NCI-H345 treated with DMSO at 0.1 percent for 48 hours (cell line): ENCODE measurements around the gene PRAMEF13.
"Not testable (repeated sequence)": the region's sequence is repeated elsewhere in the genome, so short reads cannot be mapped to it uniquely, and the experiment has no call there.

Experiments
- DNase-seq: peaks from one replicate; lab custom pipeline; 2025; ENCODE audit not compliant: unreplicated experiment; lab: John Stamatoyannopoulos, UW

The PRAMEF13 gene, protein sequence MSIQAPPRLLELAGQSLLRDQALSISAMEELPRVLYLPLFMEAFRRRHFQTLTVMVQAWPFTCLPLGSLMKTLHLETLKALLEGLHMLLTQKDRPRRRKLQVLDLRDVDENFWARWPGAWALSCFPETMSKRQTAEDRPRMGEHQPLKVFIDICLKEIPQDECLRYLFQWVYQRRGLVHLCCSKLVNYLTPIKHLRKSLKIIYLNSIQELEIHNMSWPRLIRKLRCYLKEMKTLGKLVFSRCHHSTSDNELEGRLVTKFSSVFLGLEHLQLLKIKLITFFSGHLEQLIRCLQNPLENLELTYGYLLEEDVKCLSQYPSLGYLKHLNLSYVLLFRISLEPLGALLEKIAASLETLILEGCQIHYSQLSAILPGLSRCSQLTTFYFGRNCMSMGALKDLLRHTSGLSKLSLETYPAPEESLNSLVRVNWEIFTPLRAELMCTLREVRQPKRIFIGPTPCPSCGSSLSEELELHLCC

DNA sequence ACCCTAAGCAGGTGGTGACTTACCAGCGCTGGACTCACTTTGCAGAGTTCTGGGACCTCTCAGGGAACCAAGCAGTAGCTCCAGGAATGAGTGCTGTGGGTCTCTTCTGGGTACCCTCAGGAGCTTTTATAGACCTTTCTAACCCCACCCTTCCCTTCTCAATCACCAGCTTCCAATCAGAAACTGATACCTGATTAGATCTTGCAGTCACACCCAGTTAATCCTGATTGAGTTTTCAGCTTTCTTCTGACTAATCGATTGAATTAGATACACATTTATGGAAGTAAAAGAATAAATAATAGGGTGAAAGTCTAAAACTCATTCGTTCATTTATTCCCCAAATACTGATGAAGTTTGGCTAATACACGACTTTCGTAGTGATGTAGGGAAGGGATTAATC, at the start of gene PRAMEF13:
Gene PRAMEF13, minus strand, starts transcription at position 101 of the 400 bp plus-strand sequence. CDS start 1,820 bp downstream, outside the sequence.
- DNase-seq, result not testable (repeated sequence)

DNA sequence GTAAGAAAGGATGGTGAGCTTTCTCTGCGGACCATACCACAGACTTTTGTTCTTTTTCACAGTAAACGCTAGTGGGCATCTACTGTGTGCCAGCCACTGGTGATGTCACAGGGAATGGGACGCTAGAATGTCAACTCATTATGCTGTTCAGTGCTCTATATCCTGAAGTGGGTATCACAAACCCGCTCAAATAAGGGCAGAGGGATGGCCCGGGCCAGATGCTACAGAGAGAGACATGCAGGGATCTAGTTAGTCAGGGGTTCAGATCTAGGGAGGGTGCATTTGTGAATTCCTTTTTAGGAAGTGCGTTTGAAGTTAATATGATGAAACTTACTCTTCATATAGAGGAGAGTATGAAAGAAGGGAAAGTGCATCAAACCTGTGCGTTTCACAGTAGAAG, 45.9 kb upstream of the PRAMEF13 start:
- DNase-seq, result not testable (repeated sequence)

DNA sequence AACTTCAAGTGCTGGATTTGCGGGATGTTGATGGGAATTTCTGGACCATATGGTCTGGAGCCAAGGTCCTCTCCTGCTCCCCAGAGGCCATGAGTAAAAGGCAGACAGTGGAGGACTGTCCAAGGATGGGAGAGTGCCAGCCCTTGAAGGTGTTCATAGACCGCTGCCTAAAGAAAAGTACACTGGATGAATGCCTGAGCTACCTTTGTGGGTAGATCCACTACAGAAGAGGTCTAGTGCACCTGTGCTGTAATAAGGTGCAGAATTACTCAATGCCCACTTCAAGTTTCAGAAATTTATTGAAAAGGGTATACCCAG, 45.3 kb upstream of the PRAMEF13 start:
- not testable (repeated sequence) for DNase-seq

DNA sequence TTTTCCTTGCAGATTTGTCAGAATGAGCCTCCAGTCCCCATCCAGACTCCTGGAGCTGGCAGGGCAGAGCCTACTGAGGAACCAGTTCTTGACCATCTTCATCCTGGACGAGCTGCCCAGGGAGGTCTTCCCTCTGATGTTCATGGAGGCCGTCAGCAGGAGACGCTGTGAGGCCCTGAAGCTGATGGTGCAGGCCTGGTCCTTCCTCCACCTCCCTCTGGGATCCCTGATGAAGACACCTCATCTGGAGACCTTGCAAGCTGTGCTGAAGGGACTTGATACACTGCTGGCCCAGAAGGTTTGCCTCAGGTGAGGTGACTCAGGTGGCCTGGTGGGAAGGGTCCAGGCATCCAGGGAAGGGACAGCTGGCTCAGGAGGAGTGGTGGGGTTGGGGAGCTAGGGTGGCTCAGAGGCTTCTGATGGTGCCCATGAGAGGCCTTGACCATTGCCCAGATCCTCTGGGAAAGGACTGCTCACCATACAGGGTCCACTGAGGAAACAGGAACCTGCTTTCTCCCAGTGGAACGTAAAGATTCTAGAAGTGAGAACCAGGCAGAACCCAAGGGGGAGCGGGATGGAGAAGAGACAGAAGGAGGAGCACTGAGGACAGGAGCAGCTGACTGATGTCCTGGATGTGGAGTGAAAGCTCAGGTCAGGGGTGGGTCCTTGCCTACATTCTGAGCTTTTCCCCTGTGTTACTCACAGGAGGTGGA, 44.8 kb upstream of the PRAMEF13 start:
- not testable (repeated sequence) for DNase-seq

DNA sequence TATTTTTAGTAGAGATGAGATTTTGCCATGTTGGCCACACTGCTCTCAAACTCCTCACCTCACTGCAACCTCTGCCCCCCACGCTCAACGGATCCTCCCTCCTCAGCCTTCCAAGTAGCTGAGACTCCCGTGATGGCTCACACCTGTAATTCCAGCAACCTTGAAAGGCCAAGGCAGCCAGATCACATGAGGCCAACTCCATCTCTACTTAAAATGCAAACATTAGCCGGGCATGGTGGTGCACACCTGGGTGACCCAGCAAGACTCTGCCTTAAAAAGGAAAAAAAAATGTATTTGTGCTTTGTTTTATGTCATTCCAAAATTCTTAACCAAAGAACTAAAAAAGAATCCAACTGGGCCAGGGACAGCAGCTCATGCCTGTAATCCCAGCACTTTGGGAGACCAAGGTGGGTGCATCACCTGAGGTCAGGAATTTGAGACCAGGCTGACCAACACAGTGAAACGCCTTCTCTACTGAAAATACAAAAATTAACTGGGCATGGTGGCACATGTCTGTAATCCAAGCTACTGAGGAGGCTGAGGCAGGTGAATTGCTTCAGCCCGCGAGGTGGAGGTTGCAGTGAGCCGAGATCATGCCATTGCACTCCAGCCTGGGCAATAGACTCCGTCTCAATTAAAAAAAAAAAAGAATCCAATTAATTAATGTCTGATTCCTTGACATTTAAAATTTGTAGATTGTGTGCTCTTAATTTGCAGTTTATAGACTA, 42.5 kb upstream of the PRAMEF13 start:
- DNase-seq, result not testable (repeated sequence)

DNA sequence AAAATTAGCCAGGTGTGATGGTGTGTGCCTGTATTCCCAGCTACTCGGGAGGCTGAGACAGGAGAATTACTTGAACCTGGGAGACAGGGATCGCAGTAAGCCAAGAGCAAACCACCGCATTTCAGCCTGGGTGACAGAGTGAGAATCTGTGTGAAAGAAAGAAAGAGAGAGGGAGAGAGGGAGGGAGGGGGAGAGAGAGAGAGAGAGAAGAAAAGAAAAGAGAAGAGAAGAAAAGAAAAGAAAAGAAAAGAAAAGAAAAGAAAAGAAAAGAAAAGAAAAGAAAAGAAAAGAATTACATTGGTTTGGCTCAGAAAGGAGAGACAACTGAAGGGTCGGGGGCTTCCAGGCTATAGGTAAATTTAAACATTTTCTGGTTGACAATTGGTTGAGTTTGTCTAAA, 38.4 kb upstream of the PRAMEF13 start:
- not testable (repeated sequence) for DNase-seq

DNA sequence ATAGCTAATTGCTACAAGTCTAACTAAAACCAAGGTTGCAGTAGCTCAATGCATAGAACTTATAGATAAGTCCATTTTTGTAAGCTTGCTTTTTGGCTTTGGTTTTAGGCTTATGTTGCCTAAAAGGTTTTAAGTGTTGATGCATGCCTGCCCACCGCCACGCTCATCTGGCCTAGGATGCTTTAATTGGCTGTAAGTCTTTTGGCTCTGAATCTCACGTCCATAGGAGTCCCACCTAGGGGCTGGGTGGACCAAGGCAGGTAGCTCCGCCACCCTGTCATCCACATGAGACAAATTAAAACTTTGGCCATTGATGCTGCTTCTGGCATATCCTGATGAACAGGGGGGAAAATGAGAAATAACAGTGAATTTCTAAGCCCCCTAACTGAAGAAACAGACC, 36.4 kb upstream of the PRAMEF13 start:
- not testable (repeated sequence) for DNase-seq

DNA sequence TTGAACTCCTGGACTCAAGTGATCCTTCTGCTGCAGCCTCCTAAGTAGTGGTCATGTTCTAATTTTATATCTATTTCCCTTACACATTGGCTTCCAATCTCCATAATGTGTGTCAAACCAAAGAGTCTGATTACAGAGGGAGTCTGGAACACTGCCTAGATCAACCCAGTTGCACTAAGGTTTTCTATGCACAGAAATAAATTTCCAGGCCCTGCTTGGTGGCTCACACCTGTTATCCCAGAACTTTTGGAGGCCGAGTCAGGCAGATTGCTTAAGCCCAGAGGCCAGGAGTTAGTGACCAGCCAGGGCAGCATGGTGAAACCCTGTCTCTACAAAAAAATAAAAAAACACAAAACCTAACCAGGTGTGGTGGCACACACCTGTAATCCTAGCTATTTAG, 32.8 kb upstream of the PRAMEF13 start:
- DNase-seq, result not testable (repeated sequence)

DNA sequence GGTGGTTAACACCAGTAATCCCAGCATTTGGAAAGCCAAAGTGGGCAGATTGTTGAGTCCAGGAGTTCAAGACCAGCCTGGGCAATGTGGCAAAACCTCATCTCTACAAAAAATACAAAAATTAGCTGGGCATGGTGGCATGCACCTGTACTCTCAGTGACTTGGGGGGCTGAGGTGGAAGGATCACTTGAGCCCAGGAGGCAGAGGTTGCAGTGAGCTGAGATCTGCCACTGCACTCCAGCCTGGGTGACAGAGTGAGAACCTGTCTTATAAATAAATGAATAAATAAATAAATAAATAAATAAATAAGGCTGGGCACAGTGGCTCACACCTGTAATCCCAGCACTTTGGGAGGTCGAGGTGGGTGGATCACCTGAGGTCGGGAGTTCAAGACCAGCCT, 30.8 kb upstream of the PRAMEF13 start:
- DNase-seq, result not testable (repeated sequence)

DNA sequence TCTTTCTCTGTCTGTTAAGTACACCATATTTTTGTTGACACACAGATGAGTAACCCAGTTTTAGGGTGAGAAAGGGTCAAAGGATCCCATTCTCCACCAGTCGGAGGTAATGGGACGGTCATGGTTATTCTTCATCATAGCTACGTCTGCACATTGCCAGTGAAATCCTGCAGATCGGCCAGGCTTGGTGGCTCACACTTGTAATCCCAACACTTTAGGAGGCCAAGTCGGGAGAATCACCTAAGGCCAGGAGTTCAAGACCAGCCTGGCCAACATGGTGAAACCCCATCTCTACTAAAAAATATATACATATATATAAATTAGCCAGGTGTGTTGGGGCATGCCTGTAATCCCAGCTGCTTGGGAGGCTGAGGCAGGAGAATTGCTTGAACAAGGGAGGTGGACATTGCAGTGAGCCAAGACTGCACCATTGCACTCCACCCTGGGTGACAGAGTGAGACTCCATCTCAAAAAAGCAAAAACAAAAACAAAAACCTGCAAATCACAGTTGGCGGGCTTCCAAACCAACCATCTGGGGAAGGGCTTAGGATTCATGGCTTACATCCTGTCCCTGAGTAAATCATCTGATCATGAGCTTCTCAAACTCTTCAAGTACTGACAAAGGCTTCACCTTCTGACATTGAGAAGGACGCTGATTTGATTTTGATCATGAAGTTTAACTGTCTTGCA, 30.0 kb upstream of the PRAMEF13 start:
- not testable (repeated sequence) for DNase-seq

DNA sequence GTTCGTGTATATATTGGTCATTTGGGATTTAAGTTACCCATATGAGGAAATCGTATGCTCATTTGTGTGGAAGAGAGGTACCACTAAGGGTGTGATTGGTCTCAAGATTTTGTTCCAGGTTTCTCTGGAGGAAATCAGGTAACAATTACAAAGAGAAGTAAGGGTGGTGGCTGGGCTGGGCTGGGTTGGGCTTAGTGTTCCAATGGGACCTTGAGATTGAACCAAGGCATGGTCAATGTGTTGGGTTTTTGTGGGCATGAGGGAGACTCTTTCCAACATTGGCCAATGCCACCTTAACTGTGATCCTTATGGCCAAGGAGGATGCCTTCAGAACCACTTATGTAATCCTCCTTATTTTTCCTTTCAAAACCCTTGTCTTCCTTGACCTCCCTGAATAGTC, 29.4 kb upstream of the PRAMEF13 start:
- DNase-seq, result not testable (repeated sequence)

DNA sequence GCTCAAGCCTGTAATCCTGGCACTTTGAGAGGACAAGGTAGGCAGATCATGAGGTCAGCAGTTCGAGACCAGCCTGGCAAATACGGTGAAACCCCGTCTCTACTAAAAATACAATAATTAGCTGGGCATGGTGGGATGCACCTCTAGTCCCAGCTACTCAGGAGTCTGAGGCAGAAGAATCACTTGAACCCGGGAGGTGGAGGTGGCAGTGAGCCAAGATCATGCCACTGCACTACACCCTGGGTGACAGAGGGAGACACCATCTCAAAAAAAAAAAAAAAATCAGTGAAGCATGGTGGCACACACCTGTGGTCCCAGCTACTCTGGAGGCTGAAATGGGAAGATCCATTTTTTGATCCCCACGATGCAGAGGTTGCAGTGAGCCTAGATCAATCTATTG, 28.9 kb upstream of the PRAMEF13 start:
- DNase-seq, result not testable (repeated sequence)

DNA sequence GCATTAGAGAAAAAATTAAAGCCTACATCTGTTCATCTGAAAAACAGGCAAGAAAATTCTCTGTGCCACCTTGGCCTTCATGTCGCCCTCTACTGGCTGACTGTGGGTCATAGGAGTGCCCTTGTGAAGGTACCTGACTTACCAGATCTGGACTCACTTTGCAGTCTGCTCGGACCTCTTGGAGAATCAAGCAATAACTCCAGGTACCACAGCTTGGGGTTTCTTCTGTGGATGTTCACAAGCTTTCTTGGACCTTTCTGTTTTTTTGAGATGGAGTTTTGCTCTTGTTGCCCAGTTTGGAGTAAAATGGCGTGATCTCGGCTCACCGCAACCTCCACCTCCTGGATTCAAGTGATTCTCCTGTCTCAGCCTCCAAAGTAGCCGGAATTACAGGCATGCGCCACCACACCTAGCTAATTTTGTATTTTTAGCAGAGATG, 27.2 kb upstream of the PRAMEF13 start:
- DNase-seq, result no peak

DNA sequence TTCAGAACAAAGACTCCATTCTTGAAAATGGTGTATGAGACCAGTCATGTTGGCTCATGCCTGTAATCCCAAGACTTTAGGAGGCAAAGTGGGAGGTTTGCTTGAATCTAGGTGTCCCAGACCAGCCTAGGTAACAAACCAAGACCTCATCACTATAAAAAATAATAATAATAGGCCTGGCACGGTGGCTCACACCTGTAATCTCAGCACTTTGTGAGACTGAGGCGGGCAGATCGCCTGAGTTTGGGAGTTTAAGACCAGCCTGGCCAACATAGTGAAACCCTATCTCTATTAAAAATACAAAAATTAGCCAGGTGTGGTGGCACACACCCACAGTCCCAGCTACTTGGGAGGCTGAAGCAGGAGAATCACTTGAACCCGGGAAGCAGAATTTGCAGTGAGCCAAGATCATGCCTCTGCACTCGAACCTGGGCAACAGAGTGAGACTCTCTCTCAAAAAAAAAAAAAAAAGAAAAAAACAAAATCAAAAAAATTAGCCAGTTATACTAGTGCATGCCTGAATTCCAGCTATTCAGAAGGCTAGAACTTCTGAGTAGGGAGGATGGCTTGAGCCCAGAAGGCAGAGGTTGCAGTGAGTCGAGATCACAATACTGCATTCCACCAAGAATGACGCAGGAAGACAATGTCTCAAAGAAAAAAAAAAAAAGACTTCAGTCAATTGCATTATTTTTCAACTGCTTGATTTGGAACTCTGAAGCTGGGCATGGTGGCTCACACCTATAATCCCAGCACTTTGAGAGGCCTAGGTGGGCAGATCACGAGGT, 26.3 kb upstream of the PRAMEF13 start:
- not testable (repeated sequence) for DNase-seq

DNA sequence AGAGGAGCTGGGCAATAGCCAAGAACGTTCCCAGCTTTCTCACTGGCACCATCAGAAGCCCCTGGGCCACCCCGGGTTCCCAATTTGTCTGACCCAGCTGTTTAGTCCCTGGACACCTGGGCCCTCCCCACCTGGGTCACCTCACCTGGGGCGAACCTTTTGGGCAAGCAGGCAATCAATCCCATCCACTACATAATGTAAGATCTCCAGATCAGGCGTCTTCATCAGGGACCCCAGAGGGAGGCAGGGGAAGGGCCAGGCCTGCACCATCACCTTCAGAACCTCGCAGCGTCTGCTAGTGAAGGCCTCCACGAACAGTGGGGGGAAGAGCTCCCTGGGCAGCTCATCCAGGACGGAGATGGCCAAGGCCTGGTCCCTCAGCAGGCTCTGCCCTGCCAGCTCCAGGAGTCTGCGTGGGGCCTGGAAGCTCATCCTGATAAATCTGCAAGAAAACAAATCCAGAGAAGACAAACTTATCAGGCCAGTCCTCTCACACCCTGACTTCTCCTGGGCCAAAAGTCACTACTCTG, 24.5 kb upstream of the PRAMEF13 start, which contains the start of gene PRAMEF18:
Gene PRAMEF18, minus strand, starts transcription at position 480 of the 530 bp plus-strand sequence. Its CDS starts 48 bp downstream, at position 432.
- not testable (repeated sequence) for DNase-seq

DNA sequence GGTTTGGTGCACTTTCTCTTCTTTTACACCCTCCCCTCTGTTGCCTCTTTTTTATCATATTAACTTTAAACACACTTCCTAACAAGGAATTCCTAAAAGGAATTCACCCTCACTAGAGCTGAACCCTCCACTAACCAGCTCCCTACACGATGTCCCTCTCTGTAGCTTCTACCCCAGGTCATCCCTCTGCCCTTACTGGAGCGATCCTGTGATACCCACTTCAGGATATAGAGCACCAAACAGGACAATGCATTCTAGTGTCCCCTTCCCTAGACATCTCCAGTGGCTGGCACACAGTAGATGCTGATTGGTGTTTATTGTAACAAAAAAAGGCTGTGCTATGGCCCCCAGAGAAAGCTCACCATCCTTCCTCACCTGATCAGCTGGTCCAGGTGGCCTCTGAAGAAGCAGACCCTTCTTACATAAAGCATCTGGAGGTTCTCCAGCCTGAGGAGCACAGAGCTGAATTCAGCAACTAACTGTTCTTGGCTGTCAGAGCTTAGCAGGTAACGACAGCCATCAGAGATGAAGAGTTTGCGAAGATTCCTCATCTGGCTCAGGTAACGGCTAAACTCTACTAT, 23.4 kb upstream of the PRAMEF13 start:
- DNase-seq, result no peak

DNA sequence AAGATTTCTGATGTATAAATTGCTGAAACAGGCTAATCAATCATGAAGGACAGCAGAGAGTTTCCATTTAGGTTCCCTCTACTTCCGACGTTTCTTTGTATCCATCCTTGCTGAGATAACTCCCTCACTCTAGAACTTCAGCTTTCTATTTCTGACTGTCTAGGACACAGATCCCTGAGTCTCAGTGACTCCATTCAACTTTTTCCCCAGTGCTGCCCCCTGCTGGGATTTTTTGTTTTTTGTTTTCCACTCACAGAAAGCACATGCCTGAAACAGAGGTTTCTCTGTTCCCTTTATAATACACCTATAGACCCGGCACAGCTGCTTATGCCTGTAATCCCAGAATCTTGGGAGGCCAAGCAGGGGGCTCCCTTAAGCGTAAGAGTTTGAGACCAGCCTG, 21.6 kb upstream of the PRAMEF13 start:
- DNase-seq, result not testable (repeated sequence)

DNA sequence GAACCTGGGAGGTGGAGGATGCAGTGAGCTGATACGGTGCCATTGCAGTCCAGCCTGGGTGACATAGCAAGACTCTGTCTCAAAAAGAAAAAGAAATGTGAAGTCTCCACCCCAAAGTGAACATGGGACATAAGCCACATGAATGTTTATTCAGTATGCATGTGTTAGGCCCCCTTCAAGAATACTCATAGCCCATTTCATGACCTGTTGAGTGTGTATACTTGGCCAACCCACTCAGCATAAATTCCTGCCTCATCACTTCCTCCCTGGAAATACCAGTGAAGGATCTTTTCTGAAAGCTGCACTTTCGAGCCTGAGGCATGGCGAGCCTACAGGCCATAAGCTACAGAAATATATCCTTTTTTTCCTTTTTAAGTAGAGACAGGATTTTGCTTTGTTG, 18.0 kb upstream of the PRAMEF13 start:
- DNase-seq, result not testable (repeated sequence)

DNA sequence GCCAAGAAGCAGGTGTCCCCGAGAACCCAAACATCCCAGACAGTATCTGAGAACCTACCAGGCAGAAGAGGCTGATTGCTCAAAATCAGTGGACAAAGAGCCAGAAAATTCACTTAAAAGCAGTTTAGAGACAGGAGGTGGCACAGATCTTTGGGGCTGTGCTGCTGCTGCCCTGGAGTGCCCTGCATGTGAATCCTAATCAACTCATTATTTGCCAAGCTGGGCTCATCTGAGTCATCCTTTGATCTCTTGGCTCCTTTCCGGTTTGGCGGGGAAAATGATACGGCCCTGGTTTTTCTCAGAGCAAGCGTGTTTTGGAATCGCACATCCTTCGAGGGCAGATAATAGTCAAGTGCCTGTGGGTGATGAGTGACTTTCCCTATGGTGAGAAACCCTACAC, 15.4 kb upstream of the PRAMEF13 start:
- DNase-seq, result not testable (repeated sequence)
